ENCODE data around the gene ZNF567.
"Not testable (repeated sequence)": the region's sequence is repeated elsewhere in the genome, so short reads cannot be mapped to it uniquely, and the experiment has no call there.

ZNF567 gene

DNA sequence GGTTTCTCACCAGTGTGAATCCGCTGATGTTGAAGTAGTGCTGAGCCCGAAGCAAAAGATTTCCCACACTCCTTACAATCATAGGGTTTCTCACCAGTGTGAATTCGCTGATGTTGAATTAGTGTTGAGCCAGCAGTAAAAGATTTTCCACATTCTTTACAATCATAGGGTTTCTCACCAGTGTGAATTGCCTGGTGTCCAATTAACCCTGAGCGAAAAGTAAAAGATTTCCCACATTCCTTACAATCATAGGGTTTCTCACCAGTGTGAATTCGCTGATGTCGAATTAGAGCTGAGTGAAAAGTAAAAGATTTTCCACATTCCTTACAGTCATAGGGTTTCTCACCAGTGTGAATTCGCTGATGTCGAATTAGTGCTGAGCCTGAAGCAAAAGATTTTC is 62.2 kb downstream of the ZNF567 start:
- in situ Hi-C loops (cut with HindIII; ENCODE audit: low sequenced_read_pairs) = not testable (repeated sequence)

- in situ Hi-C loops (cut with HindIII; ENCODE audit: low sequenced_read_pairs) = no loop called here
Observed at GRCh38 chr19:36750066-36750691, 62.8 kb downstream of the ZNF567 start.
